K562 (cell line): Measurements from ENCODE around the gene PHF14. TPM values are rescaled to one million over a fixed set of nuclear protein-coding genes. Genes with fewer than 3 reads are reported as not detected.

Experiments used
- ATAC-seq: fragments of 200-7000 bp; cut with Tn5 transposase; 3 replicates; pipeline ENCODE4 v1.9.1; 2020; ENCODE audit warnings: moderate library complexity
- BruUV-seq: library from RNA; stranded (reverse); fragments of 400-500 nt; replicated peaks from 2 replicates; lab custom pipeline; 2021; lab: Mats Ljungman, UMichigan
- CTCF ChIA-PET: fragments of 300-600 bp; formaldehyde crosslinking; extraction: SDS; loops from one replicate; lab custom pipeline; 2021; ENCODE audit warnings: low intra/inter-chr PET ratio; lab: Yijun Ruan, JAX
- POLR2A ChIA-PET: fragments of 300-600, 350-650 bp; sonication (Branson Sonifier 250); formaldehyde crosslinking; extraction: SDS; loops from one replicate; lab custom pipeline; 2021; ENCODE audit warnings: antibody characterized with exemption, inconsistent platforms; lab: Yijun Ruan, JAX
- DNase-seq, 4 experiments: peaks; one replicate each; pipeline versions ENCODE4 v3.0.0 to v3.0.0-alpha.2; 2011 to 2018; ENCODE audit warnings: low spot score in 3 of 4, mixed read lengths in 3 of 4; ENCODE audit errors: extremely low read depth in 1 of 4
- FAIRE-seq: peaks from 2 replicates; lab custom pipeline; 2011; peaks lifted over from hg19 to GRCh38; lab: Jason Lieb, UNC
- H2AFZ ChIP-seq: 2 replicates; pipeline ENCODE4 v1.6.0; 2011; ENCODE audit warnings: low read depth, low read length, control low read depth, inconsistent platforms
- H3K27ac ChIP-seq: fragments of 200-600 bp; 3 replicates; pipeline ENCODE4 v1.8.0; 2011; ENCODE audit warnings: low read depth, mild to moderate bottlenecking, control low read depth, inconsistent platforms, low read length, moderate library complexity, mixed read lengths; ENCODE audit errors: extremely low read depth
- H3K27me3 ChIP-seq, 2 experiments: fragments of 300-600 bp in 1 of 2; 2 replicates in 1 of 2; 3 replicates in 1 of 2; pipeline versions ENCODE4 v1.6.0 to v1.8.0; 2011; ENCODE audit warnings: inconsistent platforms in 2 of 2, low read length in 2 of 2, mild to moderate bottlenecking in 1 of 2, mixed read lengths in 1 of 2, moderate library complexity in 1 of 2; ENCODE audit not compliant: control insufficient read depth in 2 of 2, insufficient read depth in 2 of 2
- H3K36me3 ChIP-seq: fragments of 300-600 bp; 3 replicates; pipeline ENCODE4 v1.8.0; 2011; ENCODE audit warnings: mild to moderate bottlenecking, low read length, inconsistent platforms; ENCODE audit not compliant: control insufficient read depth, insufficient read depth
- H3K4me1 ChIP-seq, 2 experiments: fragments of 200-600 bp in 1 of 2; replicated peaks in 1 of 2; 2 replicates in 1 of 2; 3 replicates in 1 of 2; pipeline versions ENCODE4 v1.5.1 to v1.8.0; 2011; ENCODE audit warnings: inconsistent platforms in 2 of 2, low read length in 2 of 2, mild to moderate bottlenecking in 1 of 2, mixed read lengths in 1 of 2, moderate library complexity in 1 of 2; ENCODE audit not compliant: control insufficient read depth in 2 of 2, insufficient read depth in 2 of 2
- H3K4me2 ChIP-seq: 2 replicates; pipeline ENCODE4 v1.6.1; 2011; ENCODE audit warnings: low read length, control low read depth, inconsistent platforms, mixed read lengths; ENCODE audit not compliant: insufficient read depth
- H3K4me3 ChIP-seq: fragments of 200-600 bp; sonication (generic), shearing (Covaris generic); 2 replicates; pipeline ENCODE4 v1.5.1; 2016; ENCODE audit warnings: control low read depth, inconsistent platforms
- H3K79me2 ChIP-seq: fragments of 200-600 bp; 3 replicates; pipeline ENCODE4 v1.8.0; 2011; ENCODE audit warnings: low read length, inconsistent platforms; ENCODE audit not compliant: control insufficient read depth, insufficient read depth
- H3K9ac ChIP-seq, 2 experiments: 2 replicates each; pipeline versions ENCODE4 v1.6.0 to v1.6.1; 2011; ENCODE audit warnings: low read depth in 2 of 2, low read length in 2 of 2, control low read depth in 1 of 2, inconsistent platforms in 1 of 2, mild to moderate bottlenecking in 1 of 2, mixed read lengths in 1 of 2; ENCODE audit not compliant: insufficient read depth in 1 of 2
- H3K9me1 ChIP-seq: one replicate; pipeline ENCODE4 v1.6.0; 2011; ENCODE audit warnings: inconsistent platforms, mild to moderate bottlenecking, low read length, moderate library complexity; ENCODE audit not compliant: control insufficient read depth, insufficient read depth
- H3K9me3 ChIP-seq: replicated peaks from 2 replicates; pipeline ENCODE4 v1.5.1; 2011; ENCODE audit warnings: low read depth, low read length, inconsistent platforms; ENCODE audit not compliant: control insufficient read depth, insufficient read depth
- H4K20me1 ChIP-seq: replicated peaks from 2 replicates; pipeline ENCODE4 v1.6.1; 2011; ENCODE audit warnings: low read length, inconsistent platforms, mixed read lengths; ENCODE audit not compliant: control insufficient read depth, insufficient read depth
- HDAC2 ChIP-seq: fragments of 450-650 bp; IDR thresholded peaks from 2 replicates; pipeline ENCODE4 v1.6.1; 2016; ENCODE audit warnings: mild to moderate bottlenecking
- HDAC6 ChIP-seq: IDR thresholded peaks from 2 replicates; pipeline ENCODE4 v1.6.1; 2012; ENCODE audit warnings: low read depth, mild to moderate bottlenecking, control low read depth, inconsistent platforms, low read length, moderate library complexity
- IRF2 ChIP-seq: sonication (generic); formaldehyde crosslinking; IDR thresholded peaks from 2 replicates; pipeline ENCODE4 v1.8.1; 2022; ENCODE audit warnings: mild to moderate bottlenecking, missing genetic modification reagents
- NONO ChIP-seq, 2 experiments: fragments of 200-400 bp in 1 of 2; fragments of 450-650 bp in 1 of 2; formaldehyde crosslinking in 1 of 2; IDR thresholded peaks; 2 replicates each; pipeline ENCODE4 v1.6.1; 2017; ENCODE audit warnings: low read depth in 2 of 2, mild to moderate bottlenecking in 2 of 2, moderate library complexity in 2 of 2, low read length in 1 of 2
- NR2C1 ChIP-seq, 2 experiments: fragments of 450-650 bp; IDR thresholded peaks; 2 replicates each; pipeline ENCODE4 v1.6.1; 2017; ENCODE audit warnings: mild to moderate bottlenecking in 2 of 2, antibody characterized with exemption in 1 of 2, inconsistent platforms in 1 of 2, missing compliant biosample characterization in 1 of 2, missing genetic modification characterization in 1 of 2
- PTBP1 ChIP-seq: fragments of 200-400 bp; formaldehyde crosslinking; IDR thresholded peaks from 2 replicates; pipeline ENCODE4 v1.6.1; 2017; ENCODE audit warnings: low read depth, low read length
- RBFOX2 ChIP-seq: fragments of 200-400 bp; formaldehyde crosslinking; IDR thresholded peaks from 2 replicates; pipeline ENCODE4 v1.6.1; 2017; ENCODE audit warnings: low read depth, mild to moderate bottlenecking, low read length, moderate library complexity
- SIX5 ChIP-seq, 2 experiments: IDR thresholded peaks; 2 replicates each; pipeline ENCODE4 v1.6.1; 2011; ENCODE audit warnings: low read length in 2 of 2, borderline replicate concordance in 1 of 2, low read depth in 1 of 2, mild to moderate bottlenecking in 1 of 2, moderate library complexity in 1 of 2; ENCODE audit not compliant: insufficient read depth in 1 of 2
- SMAD1 ChIP-seq: fragments of 150-350 bp; IDR thresholded peaks from 2 replicates; pipeline ENCODE4 v1.6.1; 2014; ENCODE audit warnings: low read length, low read depth; ENCODE audit not compliant: partially characterized antibody
- TEAD4 ChIP-seq, 2 experiments: sonication (generic) in 1 of 2; formaldehyde crosslinking in 1 of 2; IDR thresholded peaks; 2 replicates each; pipeline versions ENCODE4 v1.6.1 to v1.8.0; 2012 to 2022; ENCODE audit warnings: borderline replicate concordance in 1 of 2, inconsistent platforms in 1 of 2, low read length in 1 of 2, mild to moderate bottlenecking in 1 of 2, missing genetic modification reagents in 1 of 2
- ZNF586 ChIP-seq: fragments of 450-650 bp; formaldehyde crosslinking; conservative IDR thresholded peaks from 2 replicates; pipeline ENCODE4 v1.4.0; 2020; ENCODE audit warnings: mild to moderate bottlenecking, moderate library complexity
- WGBS: fragments of 100-300 bp; shearing (Covaris generic); methylation state at CpG from one replicate; pipeline ENCODE4 v1.1.6; 2016; ENCODE audit warnings: low coverage, mixed read lengths; ENCODE audit not compliant: insufficient coverage; ENCODE audit errors: missing lambda C conversion rate; 5-methylcytosine and 5-hydroxymethylcytosine counted together
- in situ Hi-C: fragments of 300-500 bp; cut with MboI; formaldehyde crosslinking; loops from 4 replicates; pipeline ENCODE4 v1.15.0; 2018; ENCODE audit warnings: inconsistent platforms, mixed read lengths
- intact Hi-C: fragments of 100-400 bp; cut with micrococcal nuclease; formaldehyde crosslinking; loops from 2 replicates; pipeline ENCODE4 v1.14.2; 2022
- polyA plus RNA-seq, 8 experiments: library from polyadenylated mRNA; depleted of rRNA in 4 of 8; stranded (reverse) in 5 of 8; unstranded in 3 of 8; fragments of >200 nt; fragmentation: Nextera tagmentation in 2 of 8; fragmentation: Illumina TruSeq in 1 of 8; extraction: Ambion mirVana in 2 of 8; extraction: Trizol in 1 of 8; gene quantifications; 2 replicates each; pipeline versions ENCODE4 v1.2.1 to v1.2.3, GENCODE V29; 2011 to 2014; ENCODE audit warnings: inconsistent platforms in 1 of 8, missing spikeins in 1 of 8
- total RNA-seq, 7 experiments: library from RNA; depleted of rRNA in 6 of 7; stranded (reverse); fragments of >200 nt in 6 of 7; fragmentation: Illumina TruSeq in 2 of 7; extraction: Trizol in 2 of 7; gene quantifications; 2 replicates each; pipeline versions ENCODE4 v1.2.1 to v1.2.3, GENCODE V29; 2011 to 2021; ENCODE audit warnings: low replicate concordance in 1 of 7
- TF ChIP-seq, protein P1 (sequence below): fragments of 250-450 bp; sonication (Bioruptor Pico); IDR thresholded peaks from 2 replicates; pipeline ENCODE4 v1.8.0; 2021; ENCODE audit warnings: moderate library complexity, mild to moderate bottlenecking, inconsistent platforms
- TF ChIP-seq, protein P2 (sequence below): sonication (generic); formaldehyde crosslinking; IDR thresholded peaks from 2 replicates; pipeline ENCODE4 v1.8.1; 2023; ENCODE audit warnings: mild to moderate bottlenecking, missing genetic modification reagents, moderate library complexity
- TF ChIP-seq, protein P3 (sequence below): fragments of 200-800 bp; sonication (Bioruptor generic); IDR thresholded peaks from 2 replicates; pipeline ENCODE4 v1.6.1; 2017; ENCODE audit warnings: missing genetic modification characterization, missing compliant biosample characterization
- TF ChIP-seq, protein P4 (sequence below): sonication (generic); formaldehyde crosslinking; IDR thresholded peaks from 2 replicates; pipeline ENCODE4 v1.8.1; 2023; ENCODE audit warnings: mild to moderate bottlenecking, missing genetic modification reagents
- TF ChIP-seq, protein P5 (sequence below): sonication (generic); formaldehyde crosslinking; IDR thresholded peaks from 2 replicates; pipeline ENCODE4 v1.8.0; 2022; ENCODE audit warnings: missing genetic modification reagents, mild to moderate bottlenecking, moderate library complexity, borderline replicate concordance

Gene PHF14
- total and polyA plus RNA-seq, 9 of the 15 experiments (the other 6 are each of a cell fraction or from before 2014, with no cell fraction given) = 27.5 to 67.6 (median 41.4) TPM

DNA sequence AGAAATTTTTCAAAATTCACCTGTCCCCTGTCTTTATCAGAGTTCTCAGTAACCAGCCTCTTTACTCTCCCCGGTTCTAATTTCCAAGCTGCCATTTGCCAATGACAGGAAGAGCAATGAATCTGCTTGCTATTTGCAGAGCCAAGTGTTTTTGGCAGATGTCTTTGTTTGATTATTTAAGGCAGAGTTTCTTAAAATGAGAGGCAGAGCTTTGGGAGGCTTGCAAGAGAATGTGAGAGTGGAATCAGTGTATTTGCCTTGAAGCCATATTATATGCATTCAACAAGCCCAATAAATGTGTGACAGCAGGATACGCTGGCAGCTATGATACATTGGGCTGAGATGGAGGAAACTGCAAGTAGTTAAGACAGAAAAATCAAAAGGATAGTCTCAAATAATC lies 196.5 kb downstream of the PHF14 start:
- no peak for FAIRE-seq
- 56% methylated on average over 2 of the region's 2 CpGs for WGBS
- no peak for TF ChIP-seq ZNF586 (CRISPR knock-in tag)
- TF ChIP-seq, protein P1, sequence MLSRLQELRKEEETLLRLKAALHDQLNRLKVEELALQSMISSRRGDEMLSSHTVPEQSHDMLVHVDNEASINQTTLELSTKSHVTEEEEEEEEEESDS = no peak
- TF ChIP-seq, protein P2, sequence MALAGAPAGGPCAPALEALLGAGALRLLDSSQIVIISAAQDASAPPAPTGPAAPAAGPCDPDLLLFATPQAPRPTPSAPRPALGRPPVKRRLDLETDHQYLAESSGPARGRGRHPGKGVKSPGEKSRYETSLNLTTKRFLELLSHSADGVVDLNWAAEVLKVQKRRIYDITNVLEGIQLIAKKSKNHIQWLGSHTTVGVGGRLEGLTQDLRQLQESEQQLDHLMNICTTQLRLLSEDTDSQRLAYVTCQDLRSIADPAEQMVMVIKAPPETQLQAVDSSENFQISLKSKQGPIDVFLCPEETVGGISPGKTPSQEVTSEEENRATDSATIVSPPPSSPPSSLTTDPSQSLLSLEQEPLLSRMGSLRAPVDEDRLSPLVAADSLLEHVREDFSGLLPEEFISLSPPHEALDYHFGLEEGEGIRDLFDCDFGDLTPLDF = no peak
- TF ChIP-seq, protein P3, sequence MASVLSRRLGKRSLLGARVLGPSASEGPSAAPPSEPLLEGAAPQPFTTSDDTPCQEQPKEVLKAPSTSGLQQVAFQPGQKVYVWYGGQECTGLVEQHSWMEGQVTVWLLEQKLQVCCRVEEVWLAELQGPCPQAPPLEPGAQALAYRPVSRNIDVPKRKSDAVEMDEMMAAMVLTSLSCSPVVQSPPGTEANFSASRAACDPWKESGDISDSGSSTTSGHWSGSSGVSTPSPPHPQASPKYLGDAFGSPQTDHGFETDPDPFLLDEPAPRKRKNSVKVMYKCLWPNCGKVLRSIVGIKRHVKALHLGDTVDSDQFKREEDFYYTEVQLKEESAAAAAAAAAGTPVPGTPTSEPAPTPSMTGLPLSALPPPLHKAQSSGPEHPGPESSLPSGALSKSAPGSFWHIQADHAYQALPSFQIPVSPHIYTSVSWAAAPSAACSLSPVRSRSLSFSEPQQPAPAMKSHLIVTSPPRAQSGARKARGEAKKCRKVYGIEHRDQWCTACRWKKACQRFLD (CRISPR knock-in tag) = no peak
- no peak for TF ChIP-seq HDAC6
- no peak for TF ChIP-seq SMAD1
- TF ChIP-seq, protein P4, sequence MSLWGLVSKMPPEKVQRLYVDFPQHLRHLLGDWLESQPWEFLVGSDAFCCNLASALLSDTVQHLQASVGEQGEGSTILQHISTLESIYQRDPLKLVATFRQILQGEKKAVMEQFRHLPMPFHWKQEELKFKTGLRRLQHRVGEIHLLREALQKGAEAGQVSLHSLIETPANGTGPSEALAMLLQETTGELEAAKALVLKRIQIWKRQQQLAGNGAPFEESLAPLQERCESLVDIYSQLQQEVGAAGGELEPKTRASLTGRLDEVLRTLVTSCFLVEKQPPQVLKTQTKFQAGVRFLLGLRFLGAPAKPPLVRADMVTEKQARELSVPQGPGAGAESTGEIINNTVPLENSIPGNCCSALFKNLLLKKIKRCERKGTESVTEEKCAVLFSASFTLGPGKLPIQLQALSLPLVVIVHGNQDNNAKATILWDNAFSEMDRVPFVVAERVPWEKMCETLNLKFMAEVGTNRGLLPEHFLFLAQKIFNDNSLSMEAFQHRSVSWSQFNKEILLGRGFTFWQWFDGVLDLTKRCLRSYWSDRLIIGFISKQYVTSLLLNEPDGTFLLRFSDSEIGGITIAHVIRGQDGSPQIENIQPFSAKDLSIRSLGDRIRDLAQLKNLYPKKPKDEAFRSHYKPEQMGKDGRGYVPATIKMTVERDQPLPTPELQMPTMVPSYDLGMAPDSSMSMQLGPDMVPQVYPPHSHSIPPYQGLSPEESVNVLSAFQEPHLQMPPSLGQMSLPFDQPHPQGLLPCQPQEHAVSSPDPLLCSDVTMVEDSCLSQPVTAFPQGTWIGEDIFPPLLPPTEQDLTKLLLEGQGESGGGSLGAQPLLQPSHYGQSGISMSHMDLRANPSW (CRISPR knock-in tag) = no peak
- no peak for TF ChIP-seq PTBP1
- TF ChIP-seq NONO (IDR thresholded peaks at IDR 0.05; ENCODE audit: low read depth in 2 of 2, low read length in 1 of 2) = no peak
- TF ChIP-seq, protein P5, sequence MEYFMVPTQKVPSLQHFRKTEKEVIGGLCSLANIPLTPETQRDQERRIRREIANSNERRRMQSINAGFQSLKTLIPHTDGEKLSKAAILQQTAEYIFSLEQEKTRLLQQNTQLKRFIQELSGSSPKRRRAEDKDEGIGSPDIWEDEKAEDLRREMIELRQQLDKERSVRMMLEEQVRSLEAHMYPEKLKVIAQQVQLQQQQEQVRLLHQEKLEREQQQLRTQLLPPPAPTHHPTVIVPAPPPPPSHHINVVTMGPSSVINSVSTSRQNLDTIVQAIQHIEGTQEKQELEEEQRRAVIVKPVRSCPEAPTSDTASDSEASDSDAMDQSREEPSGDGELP = no peak
- TF ChIP-seq HDAC2 = no peak
- TF ChIP-seq TEAD4 (IDR thresholded peaks at IDR 0.05; ENCODE audit: low read length) = no peak
- no peak for TF ChIP-seq TEAD4 (CRISPR knock-in tag; IDR thresholded peaks at IDR 0.05; ENCODE audit: borderline replicate concordance)
- no peak for TF ChIP-seq IRF2 (CRISPR knock-in tag)
- TF ChIP-seq SIX5 (IDR thresholded peaks at IDR 0.05; ENCODE audit: borderline replicate concordance in 1 of 2, insufficient read depth in 1 of 2, low read depth in 1 of 2, low read length in 2 of 2) = no peak
- TF ChIP-seq RBFOX2 = no peak
- TF ChIP-seq NR2C1 (IDR thresholded peaks at IDR 0.05) = no peak
- no peak for TF ChIP-seq NR2C1 (tag; IDR thresholded peaks at IDR 0.05)

More for the DNA sequence above, 196.5 kb downstream of the PHF14 start:
- Histone ChIP-seq H3K27me3 (no peaks in the 10 kb centered on the region), H3K9me3 (no peaks in the 10 kb centered on the region), H2AFZ (no peak overlapping the region), H4K20me1 (no peaks in the 10 kb centered on the region), H3K4me2 (no peak overlapping the region), H3K9ac (no peak overlapping the region), H3K27ac (no peak overlapping the region), H3K4me1 (no peaks in the 10 kb centered on the region), H3K36me3 (no peaks in the 10 kb centered on the region), H3K4me3 (no peak overlapping the region), H3K9me1 (no peaks in the 10 kb centered on the region), H3K79me2 (no peaks in the 10 kb centered on the region)
- no peak for DNase-seq
- ChIA-PET CTCF (no interaction called here), POLR2A (no interaction called here)
- ATAC-seq = no peak
- in situ Hi-C loops = no loop called here
- no TSS peak for BruUV-seq
- intact Hi-C loops = no loop called here
